UCSD-AML1 (cell line): ENCODE measurements around the gene DOHH.
"Not testable (repeated sequence)": the region's sequence is repeated elsewhere in the genome, so short reads cannot be mapped to it uniquely, and the experiment has no call there.

ENCODE experiments used
- DNase-seq: peaks from one replicate; lab custom pipeline; 2025; ENCODE audit not compliant: unreplicated experiment; lab: John Stamatoyannopoulos, UW

Gene DOHH

GRCh38 chr19:3520166-3521103 lies 20.0 kb upstream of the DOHH start:
- DNase-seq = peak; percentile 32

GRCh38 chr19:3519126-3519525 lies 18.7 kb upstream of the DOHH start:
- no peak for DNase-seq

GRCh38 chr19:3518659-3519058 lies 18.2 kb upstream of the DOHH start:
- no peak for DNase-seq

- no peak for DNase-seq
Measured at GRCh38 chr19:3518255-3518654, 17.8 kb upstream of the DOHH start.

GRCh38 chr19:3517638-3518037 lies 17.2 kb upstream of the DOHH start:
- no peak for DNase-seq

GRCh38 chr19:3516675-3517207 lies 16.3 kb upstream of the DOHH start:
- DNase-seq = no peak

- no peak for DNase-seq
Measured at GRCh38 chr19:3515891-3516422, 15.5 kb upstream of the DOHH start.

GRCh38 chr19:3514930-3515329 lies 14.5 kb upstream of the DOHH start:
- no peak for DNase-seq

- DNase-seq = no peak
Measured at GRCh38 chr19:3513229-3514140, 13.0 kb upstream of the DOHH start.

- no peak for DNase-seq
Measured at GRCh38 chr19:3512562-3513228, 12.2 kb upstream of the DOHH start.

- DNase-seq = no peak
Measured at GRCh38 chr19:3511506-3512251, 11.2 kb upstream of the DOHH start.

- DNase-seq = no peak
Measured at GRCh38 chr19:3510727-3511126, 10.3 kb upstream of the DOHH start.

- no peak for DNase-seq
Measured at GRCh38 chr19:3509566-3509989, 9.1 kb upstream of the DOHH start.

GRCh38 chr19:3508771-3509535 lies 8.5 kb upstream of the DOHH start:
- DNase-seq = no peak

- DNase-seq = not testable (repeated sequence)
Measured at GRCh38 chr19:3508121-3508661, 7.7 kb upstream of the DOHH start.

GRCh38 chr19:3507371-3508120 lies 7.1 kb upstream of the DOHH start:
- DNase-seq = no peak

- peak; percentile 29 for DNase-seq
Measured at GRCh38 chr19:3506384-3507340, 6.2 kb upstream of the DOHH start.
